B cell (primary cell): ENCODE results near the gene TBC1D30. TPM values are rescaled to one million over a fixed set of nuclear protein-coding genes. Genes with fewer than 3 reads are reported as not detected.

Source experiments
- ATAC-seq: fragments of 200-7000 bp; cut with Tn5 transposase; one replicate; pipeline ENCODE4 v1.10.0; 2021; ENCODE audit warnings: low read depth, mild to moderate bottlenecking, moderate number of reproducible peaks, moderate library complexity
- CTCF ChIA-PET: fragments of 350-600 bp; sonication (Branson Sonifier 250); formaldehyde crosslinking; loops from one replicate; lab custom pipeline; 2021; ENCODE audit warnings: antibody characterized with exemption, inconsistent platforms; lab: Charles Lee
- POLR2A ChIA-PET: fragments of 350-600 bp; sonication (Branson Sonifier 250); formaldehyde crosslinking; loops from one replicate; lab custom pipeline; 2021; ENCODE audit warnings: antibody characterized with exemption; lab: Charles Lee
- DNase-seq: peaks from one replicate; pipeline ENCODE4 v3.0.0; 2013
- H2AFZ ChIP-seq: 2 replicates; pipeline ENCODE4 v1.6.1; 2012; ENCODE audit warnings: mild to moderate bottlenecking, low read depth, low read length; ENCODE audit not compliant: insufficient read depth, poor library complexity, severe bottlenecking
- H3K27ac ChIP-seq, 2 donors: 1 replicate in 1 of 2; 2 replicates in 1 of 2; pipeline ENCODE4 v1.5.1; 2012 to 2013; ENCODE audit warnings: low read length in 2 of 2, mild to moderate bottlenecking in 2 of 2, moderate library complexity in 1 of 2
- H3K27me3 ChIP-seq, 4 experiments: fragments of 200-600 bp in 1 of 4; sonication (generic) in 1 of 4; replicated peaks in 1 of 4; 1 replicate in 2 of 4; 2 replicates in 2 of 4; pipeline versions ENCODE4 v1.6.1 to v1.7.0; 2013 to 2016; ENCODE audit warnings: low read length in 3 of 4, mild to moderate bottlenecking in 2 of 4, mixed read lengths in 1 of 4, moderate library complexity in 1 of 4; ENCODE audit not compliant: insufficient read depth in 4 of 4, control insufficient read depth in 3 of 4; ENCODE audit errors: control extremely low read depth in 1 of 4
- H3K36me3 ChIP-seq, 2 experiments: replicated peaks in 1 of 2; 1 replicate in 1 of 2; 2 replicates in 1 of 2; pipeline versions ENCODE4 v1.6.1 to v1.7.1; 2013; ENCODE audit warnings: low read length in 1 of 2; ENCODE audit not compliant: insufficient read depth in 2 of 2, control insufficient read depth in 1 of 2; ENCODE audit errors: control extremely low read depth in 1 of 2, extremely low read depth in 1 of 2
- H3K4me1 ChIP-seq, 2 donors: fragments of 200-600 bp in 1 of 2; sonication (generic) in 1 of 2; 1 replicate in 1 of 2; 2 replicates in 1 of 2; pipeline versions ENCODE4 v1.5.1 to v1.6.1; 2013 to 2017; ENCODE audit warnings: low read length in 2 of 2; ENCODE audit not compliant: control insufficient read depth in 2 of 2, insufficient read depth in 2 of 2
- H3K4me2 ChIP-seq: replicated peaks from 2 replicates; pipeline ENCODE3; 2012; ENCODE audit warnings: mild to moderate bottlenecking, low read depth, low read length; ENCODE audit not compliant: poor library complexity, severe bottlenecking
- H3K4me3 ChIP-seq, 5 experiments: fragments of 200-600 bp in 1 of 5; sonication (generic) in 1 of 5; 1 replicate in 3 of 5; 2 replicates in 2 of 5; pipeline versions ENCODE4 v1.5.1 to v1.7.0; 2011 to 2016; ENCODE audit warnings: low read length in 4 of 5, mild to moderate bottlenecking in 4 of 5, low read depth in 2 of 5, control low read depth in 1 of 5, moderate library complexity in 1 of 5; ENCODE audit not compliant: insufficient read depth in 1 of 5; ENCODE audit errors: control extremely low read depth in 1 of 5, extremely low read depth in 1 of 5
- H3K79me2 ChIP-seq: fragments of 200-600 bp; sonication (generic); one replicate; pipeline ENCODE4 v1.6.0; 2016; ENCODE audit warnings: low read length; ENCODE audit not compliant: control insufficient read depth, insufficient read depth
- H3K9ac ChIP-seq: fragments of 200-600 bp; sonication (generic); 2 replicates; pipeline ENCODE4 v1.6.1; 2017; ENCODE audit warnings: mild to moderate bottlenecking, low read length, moderate library complexity
- H3K9me3 ChIP-seq, 3 donors: one replicate each; pipeline versions ENCODE4 v1.6.1 to v1.7.1; 2013; ENCODE audit warnings: low read length in 2 of 3; ENCODE audit not compliant: control insufficient read depth in 2 of 3, insufficient read depth in 1 of 3; ENCODE audit errors: control extremely low read depth in 1 of 3
- H4K20me1 ChIP-seq: 2 replicates; pipeline ENCODE4 v1.6.0; 2012; ENCODE audit warnings: mild to moderate bottlenecking, low read length; ENCODE audit not compliant: insufficient read depth, control insufficient read depth, poor library complexity, severe bottlenecking
- H3K27ac Mint-ChIP-seq: one replicate; pipeline ENCODE4 v1.8.0; 2021; ENCODE audit warnings: mixed read lengths
- H3K27me3 Mint-ChIP-seq: one replicate; pipeline ENCODE4 v1.8.0; 2021; ENCODE audit warnings: mixed read lengths
- H3K4me1 Mint-ChIP-seq: one replicate; pipeline ENCODE4 v1.8.0; 2021; ENCODE audit warnings: mixed read lengths
- H3K4me3 Mint-ChIP-seq: one replicate; pipeline ENCODE4 v1.8.0; 2021; ENCODE audit warnings: mixed read lengths
- H3K9me3 Mint-ChIP-seq: one replicate; pipeline ENCODE4 v1.8.0; 2022; ENCODE audit warnings: mixed read lengths; ENCODE audit not compliant: insufficient read depth
- EZH2 ChIP-seq: IDR thresholded peaks from 2 replicates; pipeline ENCODE4 v1.6.1; 2012; ENCODE audit warnings: borderline replicate concordance, low read depth, mild to moderate bottlenecking, moderate library complexity, low read length; ENCODE audit not compliant: insufficient read depth, poor library complexity, severe bottlenecking
- WGBS: methylation state at CpG from one replicate; pipeline ENCODE4 v1.1.5; 2013; ENCODE audit warnings: missing lambda C conversion rate; ENCODE audit not compliant: insufficient coverage; 5-methylcytosine and 5-hydroxymethylcytosine counted together
- intact Hi-C: fragments of 100-400 bp; cut with micrococcal nuclease; formaldehyde crosslinking; loops from one replicate; pipeline ENCODE4 v1.10.0; 2022
- polyA plus RNA-seq: library from polyadenylated mRNA; depleted of rRNA; stranded (reverse); fragments of >200 nt; gene quantifications from 2 replicates; pipeline ENCODE4 v1.2.3, GENCODE V29; 2012
- total RNA-seq, 2 donors: library from RNA; stranded (reverse); fragments of 120-200 nt in 1 of 2; gene quantifications; 1 replicate in 1 of 2; 2 replicates in 1 of 2; pipeline versions ENCODE4 v1.2.3 to v1.2.4, GENCODE V29; 2013 to 2022
- TF ChIP-seq, protein P1 (sequence below): fragments of 200-600 bp; IDR thresholded peaks from one replicate; pipeline ENCODE4 v1.8.0; 2022; ENCODE audit warnings: antibody characterized with exemption, mild to moderate bottlenecking

TBC1D30 gene
- total and polyA plus RNA-seq, 2 donors (not counting 1 experiment from before 2014, with no cell fraction given): 0.06 to 0.10 TPM

DNA sequence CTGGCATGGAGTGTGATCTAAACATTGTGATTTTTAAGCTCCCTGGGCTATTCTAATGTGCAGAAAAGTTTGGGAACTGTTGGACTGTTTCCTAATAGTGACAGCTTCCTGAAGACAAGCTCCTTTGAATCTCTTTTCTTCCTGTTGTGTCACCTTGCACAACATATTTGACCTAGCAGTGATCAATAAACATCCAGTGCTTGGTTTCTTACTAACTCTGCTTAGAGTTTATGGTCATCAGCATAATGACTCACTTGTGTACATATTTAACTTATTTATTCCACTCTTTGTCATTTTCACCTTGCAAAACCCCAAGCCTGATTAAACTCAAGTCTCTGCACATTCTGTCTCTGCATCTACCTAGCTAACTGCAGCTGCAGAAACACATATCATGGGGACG lies 27.3 kb upstream of the TBC1D30 start:
- Histone ChIP-seq H3K4me1 (no peaks in the 10 kb centered on the region), H3K4me3 (no peak overlapping the region), H3K9me3 (no peaks in the 10 kb centered on the region), H3K36me3 (no peaks in the 10 kb centered on the region), H2AFZ (no peak overlapping the region), H3K27me3 (peaks cover 0 to 4% (median 0%) of the 10 kb centered on the region in 4 experiments), H4K20me1 (no peaks in the 10 kb centered on the region), H3K79me2 (no peaks in the 10 kb centered on the region), H3K27ac (no peak overlapping the region), H3K4me2 (no peak overlapping the region), H3K9ac (no peak overlapping the region)
- POLR2A ChIA-PET: interaction anchor here (0.6 kb wide), 1 partner anchor 343 kb away, joined by 3 read pairs; no protein-coding TSS in a partner anchor
- Mint-ChIP-seq H3K9me3 (no peaks in the 10 kb centered on the region), H3K27me3 (peaks cover 26% of the 10 kb centered on the region), H3K27ac (no peak overlapping the region), H3K4me1 (peaks cover 2% of the 10 kb centered on the region), H3K4me3 (no peak overlapping the region)
- WGBS: 80% methylated on average over 1 of the region's 1 CpG
- intact Hi-C loops: loop anchor here (2.0 kb wide), 2 partner anchors 16 to 436 kb away; no protein-coding TSS in a partner anchor
- DNase-seq (no peak), ATAC-seq (no peak)
- CTCF ChIA-PET: interaction anchor here (0.5 to 3.5 kb wide), 7 partner anchors 11 to 1352 kb away, joined by 3 to 30 read pairs (median 4); no protein-coding TSS in a partner anchor
- TF ChIP-seq, protein P1, sequence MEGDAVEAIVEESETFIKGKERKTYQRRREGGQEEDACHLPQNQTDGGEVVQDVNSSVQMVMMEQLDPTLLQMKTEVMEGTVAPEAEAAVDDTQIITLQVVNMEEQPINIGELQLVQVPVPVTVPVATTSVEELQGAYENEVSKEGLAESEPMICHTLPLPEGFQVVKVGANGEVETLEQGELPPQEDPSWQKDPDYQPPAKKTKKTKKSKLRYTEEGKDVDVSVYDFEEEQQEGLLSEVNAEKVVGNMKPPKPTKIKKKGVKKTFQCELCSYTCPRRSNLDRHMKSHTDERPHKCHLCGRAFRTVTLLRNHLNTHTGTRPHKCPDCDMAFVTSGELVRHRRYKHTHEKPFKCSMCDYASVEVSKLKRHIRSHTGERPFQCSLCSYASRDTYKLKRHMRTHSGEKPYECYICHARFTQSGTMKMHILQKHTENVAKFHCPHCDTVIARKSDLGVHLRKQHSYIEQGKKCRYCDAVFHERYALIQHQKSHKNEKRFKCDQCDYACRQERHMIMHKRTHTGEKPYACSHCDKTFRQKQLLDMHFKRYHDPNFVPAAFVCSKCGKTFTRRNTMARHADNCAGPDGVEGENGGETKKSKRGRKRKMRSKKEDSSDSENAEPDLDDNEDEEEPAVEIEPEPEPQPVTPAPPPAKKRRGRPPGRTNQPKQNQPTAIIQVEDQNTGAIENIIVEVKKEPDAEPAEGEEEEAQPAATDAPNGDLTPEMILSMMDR: no peak
- TF ChIP-seq EZH2: no peak

DNA sequence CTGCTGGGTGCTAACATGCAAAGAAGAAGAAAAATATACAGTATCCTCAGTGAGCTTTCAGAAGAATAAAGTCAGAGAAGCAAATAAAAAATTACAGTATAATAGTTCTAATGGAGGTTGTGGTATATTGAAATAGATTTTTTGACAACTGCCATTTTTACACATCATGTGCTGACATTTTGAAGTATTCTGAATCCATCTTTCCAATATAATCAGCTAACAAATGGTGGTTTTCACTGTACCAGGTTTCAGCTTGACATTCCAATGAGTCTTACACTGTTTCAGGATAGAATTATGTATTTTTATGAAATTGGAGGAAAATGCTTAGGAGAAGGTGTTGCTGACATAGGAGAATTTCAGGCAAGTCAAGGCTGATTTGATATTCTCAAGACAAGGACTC lies 26.3 kb upstream of the TBC1D30 start:
- no peak for ATAC-seq
- no peak overlapping the region for H2AFZ ChIP-seq
- Mint-ChIP-seq H3K9me3 (no peaks in the 10 kb centered on the region), H3K4me3 (no peak overlapping the region), H3K27ac (no peak overlapping the region), H3K27me3 (peaks cover 27% of the 10 kb centered on the region), H3K4me1 (peaks cover 2% of the 10 kb centered on the region)
- H3K36me3 ChIP-seq: no peaks in the 10 kb centered on the region
- no peak for DNase-seq
- ChIA-PET POLR2A (no interaction called here), CTCF (interaction anchor here (0.7 to 3.5 kb wide), 6 partner anchors 10 to 95 kb away, joined by 3 to 30 read pairs (median 4); no protein-coding TSS in a partner anchor)
- no peak overlapping the region for H3K27ac ChIP-seq
- no peaks in the 10 kb centered on the region for H3K4me1 ChIP-seq
- H4K20me1 ChIP-seq: no peaks in the 10 kb centered on the region
- no peak overlapping the region for H3K4me2 ChIP-seq
- TF ChIP-seq, protein P1: no peak
- TF ChIP-seq EZH2: no peak
- H3K27me3 ChIP-seq: peaks cover 0 to 4% (median 0%) of the 10 kb centered on the region in 4 experiments
- no peaks in the 10 kb centered on the region for H3K9me3 ChIP-seq
- no peak overlapping the region for H3K4me3 ChIP-seq
- intact Hi-C loops: no loop called here
- no peak overlapping the region for H3K9ac ChIP-seq
- no peaks in the 10 kb centered on the region for H3K79me2 ChIP-seq
